ENCODE measurements around the gene ARHGEF18.

DNA sequence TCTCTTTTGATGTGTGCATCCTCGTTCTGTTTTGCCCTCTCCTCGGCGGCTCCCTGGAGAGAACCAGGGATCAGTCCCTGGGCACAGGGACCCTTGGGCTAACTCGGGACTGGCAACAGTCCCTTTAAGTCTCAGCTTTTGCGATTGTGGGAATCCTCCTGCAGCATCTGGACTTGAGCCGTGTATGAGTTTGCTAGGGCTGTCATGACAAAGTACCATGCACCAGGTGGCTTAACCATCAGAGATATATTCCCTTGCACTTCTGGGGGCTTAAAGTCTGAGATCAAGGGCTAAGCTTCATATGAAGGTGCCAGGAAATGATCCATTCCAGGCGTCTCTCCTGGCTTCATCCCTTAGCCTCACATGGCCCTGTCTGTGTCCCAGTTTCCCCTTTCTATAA is 34.5 kb downstream of the ARHGEF18 start:
- TF ChIP-seq, protein P1, sequence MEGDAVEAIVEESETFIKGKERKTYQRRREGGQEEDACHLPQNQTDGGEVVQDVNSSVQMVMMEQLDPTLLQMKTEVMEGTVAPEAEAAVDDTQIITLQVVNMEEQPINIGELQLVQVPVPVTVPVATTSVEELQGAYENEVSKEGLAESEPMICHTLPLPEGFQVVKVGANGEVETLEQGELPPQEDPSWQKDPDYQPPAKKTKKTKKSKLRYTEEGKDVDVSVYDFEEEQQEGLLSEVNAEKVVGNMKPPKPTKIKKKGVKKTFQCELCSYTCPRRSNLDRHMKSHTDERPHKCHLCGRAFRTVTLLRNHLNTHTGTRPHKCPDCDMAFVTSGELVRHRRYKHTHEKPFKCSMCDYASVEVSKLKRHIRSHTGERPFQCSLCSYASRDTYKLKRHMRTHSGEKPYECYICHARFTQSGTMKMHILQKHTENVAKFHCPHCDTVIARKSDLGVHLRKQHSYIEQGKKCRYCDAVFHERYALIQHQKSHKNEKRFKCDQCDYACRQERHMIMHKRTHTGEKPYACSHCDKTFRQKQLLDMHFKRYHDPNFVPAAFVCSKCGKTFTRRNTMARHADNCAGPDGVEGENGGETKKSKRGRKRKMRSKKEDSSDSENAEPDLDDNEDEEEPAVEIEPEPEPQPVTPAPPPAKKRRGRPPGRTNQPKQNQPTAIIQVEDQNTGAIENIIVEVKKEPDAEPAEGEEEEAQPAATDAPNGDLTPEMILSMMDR (IDR thresholded peaks at IDR 0.05) = no peak
- TF ChIP-seq EP300 (IDR thresholded peaks at IDR 0.05) (no peak), POLR2A (IDR thresholded peaks at IDR 0.05) (no peak)
